HEK293 (cell line): ENCODE results near the gene PRKCG.

Experiments used
- CTCF ChIA-PET: fragments of 350-600 bp; formaldehyde crosslinking; extraction: SDS; loops from one replicate; lab custom pipeline; 2021; ENCODE audit warnings: antibody characterized with exemption; lab: Yijun Ruan, JAX
- POLR2A ChIA-PET: fragments of 300-600 bp; formaldehyde crosslinking; extraction: SDS; loops from one replicate; lab custom pipeline; 2020; ENCODE audit warnings: antibody characterized with exemption, inconsistent platforms; lab: Yijun Ruan, JAX
- H3K27ac ChIP-seq: fragments of 200-500 bp; sonication (Bioruptor generic); 2 replicates; pipeline ENCODE4 v1.5.1; 2014; ENCODE audit warnings: low read depth, low read length, control low read depth, inconsistent platforms; ENCODE audit errors: extremely low read depth
- H3K36me3 ChIP-seq, 2 experiments: fragments of 200-500 bp in 1 of 2; sonication (Bioruptor generic) in 1 of 2; 1 replicate in 1 of 2; 2 replicates in 1 of 2; pipeline ENCODE4 v1.5.1; 2014 to 2017; ENCODE audit warnings: inconsistent platforms in 2 of 2, low read length in 2 of 2; ENCODE audit not compliant: control insufficient read depth in 2 of 2, insufficient read depth in 1 of 2
- H3K4me1 ChIP-seq: fragments of 200-500 bp; sonication (Bioruptor generic); 2 replicates; pipeline ENCODE4 v1.5.1; 2014; ENCODE audit warnings: mild to moderate bottlenecking, low read length, inconsistent platforms; ENCODE audit not compliant: control insufficient read depth, insufficient read depth
- H3K4me3 ChIP-seq: 2 replicates; pipeline ENCODE4 v1.5.1; 2011; ENCODE audit warnings: low read depth, mild to moderate bottlenecking, control low read depth, low read length, moderate library complexity
- H3K9me3 ChIP-seq: fragments of 200-500 bp; sonication (Bioruptor generic); 2 replicates; pipeline ENCODE4 v1.5.1; 2014; ENCODE audit warnings: low read depth, low read length, inconsistent platforms; ENCODE audit not compliant: control insufficient read depth, insufficient read depth
- MEIS1 ChIP-seq: sonication (generic); formaldehyde crosslinking; IDR thresholded peaks from 2 replicates; pipeline ENCODE4 v1.8.1; 2022; ENCODE audit warnings: missing genetic modification reagents, mild to moderate bottlenecking, borderline replicate concordance
- PATZ1 ChIP-seq: fragments of 450-650 bp; formaldehyde crosslinking; IDR thresholded peaks from 2 replicates; pipeline ENCODE4 v1.5.1; 2016; ENCODE audit warnings: missing biosample characterization, missing genetic modification characterization
- PRDM1 ChIP-seq: fragments of 450-650 bp; formaldehyde crosslinking; IDR thresholded peaks from 2 replicates; pipeline ENCODE4; 2016; ENCODE audit warnings: missing biosample characterization, missing genetic modification characterization
- ZBTB11 ChIP-seq: fragments of 450-650 bp; formaldehyde crosslinking; conservative IDR thresholded peaks from 2 replicates; pipeline ENCODE4 v1.5.1; 2016; ENCODE audit warnings: low read depth, missing biosample characterization, missing genetic modification characterization
- ZFP3 ChIP-seq: fragments of 450-650 bp; formaldehyde crosslinking; IDR thresholded peaks from 2 replicates; pipeline ENCODE4 v1.5.1; 2016; ENCODE audit warnings: low read depth, missing biosample characterization, missing genetic modification characterization
- ZNF211 ChIP-seq: fragments of 450-650 bp; formaldehyde crosslinking; IDR thresholded peaks from 2 replicates; pipeline ENCODE4 v1.5.1; 2016; ENCODE audit warnings: low read depth, missing biosample characterization, missing genetic modification characterization
- ZNF394 ChIP-seq: fragments of 450-650 bp; formaldehyde crosslinking; IDR thresholded peaks from 2 replicates; pipeline ENCODE4 v1.5.1; 2016; ENCODE audit warnings: missing biosample characterization, missing genetic modification characterization, mild to moderate bottlenecking, moderate library complexity, borderline replicate concordance
- ZNF473 ChIP-seq: fragments of 450-650 bp; formaldehyde crosslinking; IDR thresholded peaks from 2 replicates; pipeline ENCODE4 v1.5.1; 2017; ENCODE audit warnings: missing biosample characterization, missing genetic modification characterization
- ZNF558 ChIP-seq: fragments of 450-650 bp; formaldehyde crosslinking; IDR thresholded peaks from 2 replicates; pipeline ENCODE4 v1.5.1; 2016; ENCODE audit warnings: missing biosample characterization, missing genetic modification characterization
- ZNF561 ChIP-seq: fragments of 450-650 bp; IDR thresholded peaks from 2 replicates; pipeline ENCODE4 v1.5.1; 2018; ENCODE audit warnings: missing biosample characterization, missing genetic modification characterization, borderline replicate concordance
- ZNF600 ChIP-seq: fragments of 450-650 bp; formaldehyde crosslinking; IDR thresholded peaks from 2 replicates; pipeline ENCODE4 v1.5.1; 2016; ENCODE audit warnings: missing biosample characterization, missing genetic modification characterization
- ZNF610 ChIP-seq: fragments of 450-650 bp; formaldehyde crosslinking; IDR thresholded peaks from 2 replicates; pipeline ENCODE4 v1.5.1; 2016; ENCODE audit warnings: missing biosample characterization, missing genetic modification characterization, borderline replicate concordance
- ZNF626 ChIP-seq: fragments of 450-650 bp; sonication (Bioruptor Pico); formaldehyde crosslinking; IDR thresholded peaks from 2 replicates; pipeline ENCODE4 v1.5.1; 2018; ENCODE audit warnings: missing biosample characterization, missing genetic modification characterization, inconsistent platforms
- ZNF629 ChIP-seq: fragments of 450-650 bp; formaldehyde crosslinking; IDR thresholded peaks from 2 replicates; pipeline ENCODE4 v1.5.1; 2017; ENCODE audit warnings: missing biosample characterization, missing genetic modification characterization
- ZNF777 ChIP-seq: fragments of 450-650 bp; formaldehyde crosslinking; IDR thresholded peaks from 2 replicates; pipeline ENCODE4 v1.5.1; 2017; ENCODE audit warnings: missing biosample characterization, missing genetic modification characterization, borderline replicate concordance
- ZNF792 ChIP-seq: fragments of 450-650 bp; formaldehyde crosslinking; IDR thresholded peaks from 2 replicates; pipeline ENCODE4 v1.5.1; 2016; ENCODE audit warnings: missing biosample characterization, missing genetic modification characterization
- TF ChIP-seq, protein P1 (sequence below): fragments of 450-650 bp; formaldehyde crosslinking; IDR thresholded peaks from 2 replicates; pipeline ENCODE4 v1.5.1; 2016; ENCODE audit warnings: missing biosample characterization, missing genetic modification characterization
- TF ChIP-seq, protein P2 (sequence below): fragments of 450-650 bp; formaldehyde crosslinking; IDR thresholded peaks from 2 replicates; pipeline ENCODE4 v1.5.1; 2016; ENCODE audit warnings: missing biosample characterization, missing genetic modification characterization

PRKCG gene

DNA sequence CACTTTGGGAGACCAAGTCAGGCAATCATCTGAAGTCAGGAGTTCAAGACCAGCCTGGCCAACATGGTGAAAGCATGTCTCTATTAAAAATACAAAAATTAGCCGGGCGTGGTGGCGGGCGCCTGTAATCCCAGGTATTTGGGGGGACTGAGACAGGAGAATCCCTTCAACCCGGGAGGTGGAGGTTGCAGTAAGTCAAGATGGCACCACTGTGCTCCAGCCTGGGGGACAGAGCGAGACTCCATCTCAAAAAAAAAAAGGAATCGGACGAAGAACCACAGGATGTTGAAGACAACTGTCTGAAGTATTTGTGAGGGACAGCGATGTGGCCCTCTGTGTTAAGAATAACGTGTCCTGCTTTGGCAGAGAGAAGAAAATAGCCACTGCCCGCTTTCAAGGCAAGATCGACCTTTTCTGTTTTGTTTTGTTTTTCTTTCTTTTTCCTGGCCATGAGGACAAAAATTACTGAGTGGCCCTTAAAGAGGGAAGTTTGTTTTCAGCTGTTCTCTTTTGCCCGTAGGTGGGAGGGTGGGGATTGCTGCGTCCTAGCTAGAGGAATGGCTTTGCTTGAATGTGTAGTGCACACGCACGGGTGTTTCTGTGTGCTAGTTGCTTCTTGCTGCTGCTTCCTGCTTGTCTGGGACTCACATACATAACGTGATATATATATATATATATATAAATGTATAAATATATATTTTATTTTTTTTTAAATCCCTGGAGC, 6.2 kb upstream of the PRKCG start (continued):
- no peak for TF ChIP-seq PATZ1 (tag by site-specific recombination)
- TF ChIP-seq, all 188 proteins: peak for 0

GRCh38 chr19:53876651-53877224, 5.3 kb upstream of the PRKCG start:
- Histone ChIP-seq H3K27ac (no peak overlapping the region), H3K9me3 (no peaks in the 10 kb centered on the region), H3K4me3 (no peak overlapping the region), H3K4me1 (peaks cover 8% of the 10 kb centered on the region; the same call in 1 of the 2 replicates), H3K36me3 (peaks cover 9 to 17% of the 10 kb centered on the region in 2 experiments; a peak in 2 of 3 replicates)
- TF ChIP-seq ZNF777 (tag by site-specific recombination) (no peak), ZNF610 (tag by site-specific recombination) (no peak), MEIS1 (CRISPR knock-in tag) (no peak), ZNF473 (no peak), ZNF394 (tag by site-specific recombination) (no peak), ZBTB11 (tag by site-specific recombination) (no peak), ZNF561 (tag by site-specific recombination) (no peak), PRDM1 (tag by site-specific recombination) (no peak), ZNF629 (no peak), ZNF626 (tag by site-specific recombination) (no peak), ZNF600 (no peak), ZNF211 (tag by site-specific recombination) (no peak), ZNF792 (no peak), ZFP3 (tag by site-specific recombination) (no peak), ZNF558 (no peak)
- TF ChIP-seq, protein P1, sequence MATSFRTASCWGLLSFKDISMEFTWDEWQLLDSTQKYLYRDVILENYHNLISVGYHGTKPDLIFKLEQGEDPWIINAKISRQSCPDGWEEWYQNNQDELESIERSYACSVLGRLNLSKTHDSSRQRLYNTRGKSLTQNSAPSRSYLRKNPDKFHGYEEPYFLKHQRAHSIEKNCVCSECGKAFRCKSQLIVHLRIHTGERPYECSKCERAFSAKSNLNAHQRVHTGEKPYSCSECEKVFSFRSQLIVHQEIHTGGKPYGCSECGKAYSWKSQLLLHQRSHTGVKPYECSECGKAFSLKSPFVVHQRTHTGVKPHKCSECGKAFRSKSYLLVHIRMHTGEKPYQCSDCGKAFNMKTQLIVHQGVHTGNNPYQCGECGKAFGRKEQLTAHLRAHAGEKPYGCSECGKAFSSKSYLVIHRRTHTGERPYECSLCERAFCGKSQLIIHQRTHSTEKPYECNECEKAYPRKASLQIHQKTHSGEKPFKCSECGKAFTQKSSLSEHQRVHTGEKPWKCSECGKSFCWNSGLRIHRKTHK, result no peak
- TF ChIP-seq, protein P2, sequence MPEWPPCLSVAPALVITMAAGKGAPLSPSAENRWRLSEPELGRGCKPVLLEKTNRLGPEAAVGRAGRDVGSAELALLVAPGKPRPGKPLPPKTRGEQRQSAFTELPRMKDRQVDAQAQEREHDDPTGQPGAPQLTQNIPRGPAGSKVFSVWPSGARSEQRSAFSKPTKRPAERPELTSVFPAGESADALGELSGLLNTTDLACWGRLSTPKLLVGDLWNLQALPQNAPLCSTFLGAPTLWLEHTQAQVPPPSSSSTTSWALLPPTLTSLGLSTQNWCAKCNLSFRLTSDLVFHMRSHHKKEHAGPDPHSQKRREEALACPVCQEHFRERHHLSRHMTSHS (tag by site-specific recombination), result no peak
- CTCF ChIA-PET, result interaction anchor here (0.6 to 1.5 kb wide), 3 partner anchors 10 to 778 kb away, joined by 3 to 5 read pairs (median 3); no protein-coding TSS in a partner anchor
- POLR2A ChIA-PET, result interaction anchor here (0.5 to 1.9 kb wide), 4 partner anchors 9 to 1547 kb away, joined by 3 to 12 read pairs (median 4); partner anchors contain the start of gene MYADM
